GM19455 (cell line): ENCODE results near the gene TRIO.

ENCODE experiments used
- ATAC-seq: cut with Tn5 transposase; IDR thresholded peaks from one replicate; pipeline ENCODE4 v1.9.1; 2021; ENCODE audit not compliant: unreplicated experiment

Gene TRIO

GRCh38 chr5:14316471-14316870 lies 173.3 kb downstream of the TRIO start:
- no peak for ATAC-seq

- no peak for ATAC-seq
These were observed 176.0 kb downstream of the TRIO start for GRCh38 chr5:14319102-14319501.

- ATAC-seq: no peak
These were observed 178.8 kb downstream of the TRIO start for GRCh38 chr5:14321936-14322335.

GRCh38 chr5:14322437-14323187 lies 179.5 kb downstream of the TRIO start:
- no peak for ATAC-seq

- no peak for ATAC-seq
These were observed 180.3 kb downstream of the TRIO start for GRCh38 chr5:14323466-14323865.

- ATAC-seq: no peak
These were observed 182.2 kb downstream of the TRIO start for GRCh38 chr5:14325369-14325768.

GRCh38 chr5:14326035-14326903 lies 183.1 kb downstream of the TRIO start:
- ATAC-seq: no peak

GRCh38 chr5:14327624-14328023 lies 184.5 kb downstream of the TRIO start:
- no peak for ATAC-seq

GRCh38 chr5:14328144-14328543 lies 185.0 kb downstream of the TRIO start:
- ATAC-seq: no peak

GRCh38 chr5:14330291-14330690 lies 187.1 kb downstream of the TRIO start:
- ATAC-seq: no peak

GRCh38 chr5:14330729-14331385 lies 187.7 kb downstream of the TRIO start:
- ATAC-seq: no peak

GRCh38 chr5:14331386-14331781 lies 188.2 kb downstream of the TRIO start:
- no peak for ATAC-seq

- no peak for ATAC-seq
These were observed 189.0 kb downstream of the TRIO start for GRCh38 chr5:14332038-14332631.

- no peak for ATAC-seq
These were observed 189.6 kb downstream of the TRIO start for GRCh38 chr5:14332746-14333145.

GRCh38 chr5:14337593-14337992 lies 194.5 kb downstream of the TRIO start:
- no peak for ATAC-seq

GRCh38 chr5:14339468-14339867 lies 196.3 kb downstream of the TRIO start:
- no peak for ATAC-seq

- ATAC-seq: no peak
These were observed 198.6 kb downstream of the TRIO start for GRCh38 chr5:14341571-14342230.

- peak; percentile 88 for ATAC-seq
These were observed 199.2 kb downstream of the TRIO start for GRCh38 chr5:14342306-14342705.

- no peak for ATAC-seq
These were observed 200.2 kb downstream of the TRIO start for GRCh38 chr5:14343376-14343775.

- ATAC-seq: no peak
These were observed 204.4 kb downstream of the TRIO start for GRCh38 chr5:14347522-14347921.

- no peak for ATAC-seq
These were observed 205.0 kb downstream of the TRIO start for GRCh38 chr5:14348142-14348541.
